Fibroblast of villous mesenchyme (primary cell): ENCODE results near the gene PAX3. TPM values are rescaled to one million over a fixed set of nuclear protein-coding genes. Genes with fewer than 3 reads are reported as not detected.
"Not testable (repeated sequence)": the region's sequence is repeated elsewhere in the genome, so short reads cannot be mapped to it uniquely, and the experiment has no call there.

Source experiments
- DNase-seq: peaks from one replicate; pipeline ENCODE4 v3.0.0-alpha.2; 2010; ENCODE audit warnings: low read depth
- H3K4me3 ChIP-seq: 2 replicates; pipeline ENCODE4 v1.5.1; 2011; ENCODE audit warnings: low read depth, mild to moderate bottlenecking, low read length
- total RNA-seq: library from RNA; depleted of rRNA; stranded (reverse); fragments of >200 nt; gene quantifications from 2 replicates; pipeline ENCODE4 v1.2.3, GENCODE V29; 2012
- TF ChIP-seq, protein P1 (sequence below): IDR thresholded peaks from 2 replicates; pipeline ENCODE4 v1.5.1; 2012; ENCODE audit warnings: low read depth, mild to moderate bottlenecking, low read length; ENCODE audit not compliant: insufficient read depth

The PAX3 gene
- total RNA-seq, 1 donor, result not detected

DNA sequence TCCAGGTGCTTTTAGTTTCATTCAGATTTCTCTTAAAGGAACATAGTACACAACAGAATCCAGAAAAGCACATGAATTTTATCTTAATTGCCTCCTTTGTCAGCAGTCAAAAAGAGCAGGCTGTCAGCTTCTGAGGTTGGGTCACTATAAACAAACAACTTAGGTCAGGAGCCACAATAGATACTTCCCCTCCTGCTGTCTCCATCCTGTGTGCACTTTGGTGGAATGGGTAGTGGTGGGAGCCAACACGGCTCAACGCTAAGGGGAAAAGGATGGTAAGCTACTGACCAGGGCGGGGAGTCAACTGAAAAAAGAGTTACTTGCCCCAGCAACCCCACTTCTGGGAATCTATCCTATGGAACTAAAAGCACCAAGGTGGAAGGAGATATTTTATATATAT is 121.9 kb downstream of the PAX3 start:
- TF ChIP-seq, protein P1, sequence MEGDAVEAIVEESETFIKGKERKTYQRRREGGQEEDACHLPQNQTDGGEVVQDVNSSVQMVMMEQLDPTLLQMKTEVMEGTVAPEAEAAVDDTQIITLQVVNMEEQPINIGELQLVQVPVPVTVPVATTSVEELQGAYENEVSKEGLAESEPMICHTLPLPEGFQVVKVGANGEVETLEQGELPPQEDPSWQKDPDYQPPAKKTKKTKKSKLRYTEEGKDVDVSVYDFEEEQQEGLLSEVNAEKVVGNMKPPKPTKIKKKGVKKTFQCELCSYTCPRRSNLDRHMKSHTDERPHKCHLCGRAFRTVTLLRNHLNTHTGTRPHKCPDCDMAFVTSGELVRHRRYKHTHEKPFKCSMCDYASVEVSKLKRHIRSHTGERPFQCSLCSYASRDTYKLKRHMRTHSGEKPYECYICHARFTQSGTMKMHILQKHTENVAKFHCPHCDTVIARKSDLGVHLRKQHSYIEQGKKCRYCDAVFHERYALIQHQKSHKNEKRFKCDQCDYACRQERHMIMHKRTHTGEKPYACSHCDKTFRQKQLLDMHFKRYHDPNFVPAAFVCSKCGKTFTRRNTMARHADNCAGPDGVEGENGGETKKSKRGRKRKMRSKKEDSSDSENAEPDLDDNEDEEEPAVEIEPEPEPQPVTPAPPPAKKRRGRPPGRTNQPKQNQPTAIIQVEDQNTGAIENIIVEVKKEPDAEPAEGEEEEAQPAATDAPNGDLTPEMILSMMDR, result no peak
- no peak for DNase-seq

DNA sequence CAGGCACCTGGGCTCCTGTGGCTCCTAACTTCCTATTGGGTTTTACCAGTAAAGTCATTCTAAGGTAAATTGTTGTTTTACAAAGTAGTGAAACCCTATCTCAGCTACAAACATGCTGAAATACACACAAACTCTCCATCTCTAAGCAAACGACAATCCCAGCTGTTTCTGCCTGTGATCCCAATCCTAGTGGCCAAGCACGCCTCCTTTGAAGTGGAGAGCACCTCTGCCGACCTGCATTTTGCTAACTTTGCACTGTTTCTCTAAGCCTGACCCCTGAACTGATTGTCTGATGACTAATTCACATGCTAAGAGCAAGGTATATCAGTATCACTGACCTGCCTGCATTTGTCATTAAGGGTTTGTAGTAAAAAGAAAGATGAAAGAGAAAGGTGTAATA is 124.3 kb downstream of the PAX3 start:
- DNase-seq, result no peak
- no peak overlapping the region for H3K4me3 ChIP-seq

More for the DNA sequence above, 121.9 kb downstream of the PAX3 start:
- H3K4me3 ChIP-seq, result no peak overlapping the region

DNA sequence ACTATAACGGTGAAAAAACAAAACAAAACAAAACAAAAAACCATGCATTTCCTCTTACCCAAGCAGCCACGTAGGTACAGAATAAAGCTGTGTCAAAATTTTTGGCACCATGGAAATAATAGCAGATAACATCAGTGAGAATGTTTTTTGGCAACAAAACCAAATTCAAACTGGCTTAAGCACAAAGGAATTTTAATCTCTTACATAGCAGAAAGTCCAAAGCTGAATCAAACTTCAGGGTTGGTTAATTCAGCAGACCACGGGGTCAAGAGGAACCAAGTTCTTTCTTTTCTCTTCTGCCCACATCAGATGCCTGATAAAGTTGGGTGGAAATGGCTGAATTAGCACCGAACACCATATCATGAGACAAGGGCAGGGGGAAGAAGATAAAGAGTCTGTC is 129.5 kb downstream of the PAX3 start:
- TF ChIP-seq, protein P1, result no peak
- no peak overlapping the region for H3K4me3 ChIP-seq
- DNase-seq, result no peak

More for the DNA sequence above, 124.3 kb downstream of the PAX3 start:
- TF ChIP-seq, protein P1, result no peak

DNA sequence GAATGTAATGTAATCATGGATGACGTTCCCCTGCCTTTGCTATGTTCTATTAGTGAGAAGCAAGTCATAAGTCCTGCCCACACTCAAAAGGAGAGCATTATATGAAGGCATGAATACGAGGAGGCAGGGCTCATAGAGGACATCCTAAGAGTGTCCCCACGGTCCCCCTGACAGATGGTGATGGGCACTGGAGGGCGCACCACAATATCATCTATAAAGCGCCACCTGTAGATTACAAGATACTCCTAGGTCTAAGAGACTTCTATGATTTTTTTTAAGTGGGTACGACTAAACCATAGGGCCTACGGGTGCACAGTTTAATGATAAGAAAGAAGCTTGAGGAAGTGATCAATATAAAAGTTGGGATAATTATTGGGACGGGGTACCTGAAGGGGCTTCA is 131.0 kb downstream of the PAX3 start:
- TF ChIP-seq, protein P1, result no peak
- no peak for DNase-seq
- H3K4me3 ChIP-seq, result no peak overlapping the region

DNA sequence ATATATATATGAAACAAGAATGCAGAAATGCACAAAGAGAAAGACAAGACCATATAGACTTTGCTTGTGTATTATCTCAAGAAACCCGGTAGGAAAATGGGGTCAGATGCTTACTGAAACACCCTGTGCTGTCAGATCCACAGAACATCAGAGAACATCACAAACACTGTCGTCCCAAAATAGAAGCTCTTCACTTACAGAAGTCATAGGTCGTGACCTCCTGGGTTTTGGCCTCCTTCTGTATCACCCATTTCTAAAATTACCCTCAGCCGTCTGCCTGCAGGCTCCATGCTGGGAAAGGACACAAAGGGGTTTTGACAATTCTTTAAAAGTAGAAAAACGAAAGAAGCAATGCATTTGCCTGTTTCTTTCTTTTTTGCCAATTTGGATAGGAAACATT is 137.9 kb downstream of the PAX3 start:
- TF ChIP-seq, protein P1, result no peak
- no peak overlapping the region for H3K4me3 ChIP-seq
- no peak for DNase-seq

DNA sequence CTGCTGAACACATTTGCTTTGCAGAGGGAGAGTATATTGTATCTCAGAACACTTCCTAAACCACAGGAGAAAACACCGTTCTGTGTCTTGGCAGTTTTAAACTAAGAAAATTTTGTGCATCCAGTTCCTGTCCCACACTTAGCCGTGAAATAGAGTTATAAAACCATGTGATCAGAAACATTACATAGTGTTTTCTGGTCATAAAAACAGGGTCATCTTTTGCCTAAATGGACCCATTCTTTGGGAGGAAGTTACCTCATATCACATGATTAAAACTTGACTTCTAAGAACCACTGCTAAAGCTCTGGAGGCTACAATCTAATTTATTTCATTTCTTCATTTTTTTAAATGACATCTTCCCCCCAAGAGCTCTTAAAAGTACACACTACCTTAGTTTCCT is 138.7 kb downstream of the PAX3 start:
- TF ChIP-seq, protein P1, result no peak
- no peak overlapping the region for H3K4me3 ChIP-seq
- DNase-seq, result no peak

DNA sequence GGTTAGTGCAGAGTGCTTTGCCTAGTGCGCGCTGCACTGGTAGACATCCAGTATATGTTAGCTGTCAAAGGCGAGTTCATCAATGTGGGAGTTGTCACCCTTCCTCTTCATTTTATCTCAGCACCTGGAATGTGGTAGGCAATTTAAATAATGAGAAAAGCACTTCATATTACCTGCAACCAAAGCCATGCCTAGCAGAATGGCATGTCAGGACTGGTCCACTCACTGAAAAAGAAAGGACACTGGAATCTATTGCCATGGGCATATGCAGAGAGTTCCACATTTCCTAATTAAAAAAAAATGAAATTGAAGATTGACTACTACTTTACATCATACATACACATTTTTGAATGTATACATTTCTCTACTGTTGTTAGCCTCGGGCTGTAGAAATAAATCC is 139.6 kb downstream of the PAX3 start:
- TF ChIP-seq, protein P1, result no peak
- no peak for DNase-seq

DNA sequence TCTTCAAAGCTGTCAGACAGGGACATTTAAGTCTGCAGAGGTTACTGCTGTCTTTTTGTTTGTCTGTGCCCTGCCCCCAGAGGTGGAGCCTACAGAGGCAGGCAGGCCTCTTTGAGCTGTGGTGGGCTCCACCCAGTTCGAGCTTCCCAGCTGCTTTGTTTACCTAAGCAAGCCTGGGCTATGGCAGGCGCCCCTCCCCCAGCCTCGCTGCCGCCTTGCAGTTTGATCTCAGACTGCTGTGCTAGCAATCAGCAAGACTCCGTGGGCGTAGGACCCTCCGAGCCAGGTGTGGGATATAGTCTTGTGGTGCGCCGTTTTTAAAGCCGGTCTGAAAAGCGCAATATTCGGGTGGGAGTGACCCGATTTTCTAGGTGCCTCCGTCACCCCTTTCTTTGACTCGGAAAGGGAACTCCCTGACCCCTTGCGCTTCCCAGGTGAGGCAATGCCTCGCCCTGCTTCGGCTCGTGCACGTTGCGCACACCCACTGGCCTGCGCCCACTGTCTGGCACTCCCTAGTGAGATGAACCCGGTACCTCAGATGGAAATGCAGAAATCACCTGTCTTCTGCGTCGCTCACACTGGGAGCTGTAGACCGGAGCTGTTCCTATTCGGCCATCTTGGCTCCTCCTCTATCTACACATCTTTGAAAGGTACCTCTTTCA is 143.7 kb downstream of the PAX3 start:
- not testable (repeated sequence) for DNase-seq, H3K4me3 ChIP-seq

More for the DNA sequence above, 139.6 kb downstream of the PAX3 start:
- no peak overlapping the region for H3K4me3 ChIP-seq
